Coronary artery (tissue), 2 donors: ENCODE measurements around the gene FBH1.

ENCODE experiments used
- DNase-seq: peaks from one replicate; pipeline ENCODE4 v3.0.0-alpha.2; 2017; ENCODE audit warnings: low spot score
- H3K27ac ChIP-seq, 2 donors: fragments of 200-600 bp; sonication (generic); one replicate each; pipeline ENCODE4 v1.5.1; 2016 to 2019
- H3K4me3 ChIP-seq: fragments of 200-600 bp; sonication (generic); 2 replicates; pipeline ENCODE4 v1.5.1; 2016; ENCODE audit warnings: mild to moderate bottlenecking, moderate library complexity
- CTCF ChIP-seq: fragments of 200-600 bp; sonication (generic); IDR thresholded peaks from one replicate; pipeline ENCODE4 v1.5.1; 2019; ENCODE audit warnings: antibody characterized with exemption

Gene FBH1

GRCh38 chr10:5932345-5932744 is 42.3 kb downstream of the FBH1 start:
- no peak overlapping the region for H3K27ac ChIP-seq
- DNase-seq, result no peak
- H3K4me3 ChIP-seq, result no peak overlapping the region
- TF ChIP-seq CTCF, result no peak

- TF ChIP-seq CTCF, result no peak
- H3K27ac ChIP-seq, result no peak overlapping the region
- DNase-seq, result no peak
- no peak overlapping the region for H3K4me3 ChIP-seq
Observed at GRCh38 chr10:5933909-5934546, 44.0 kb downstream of the FBH1 start.

- no peak for DNase-seq
- no peak for TF ChIP-seq CTCF
- no peak overlapping the region for H3K27ac ChIP-seq
- H3K4me3 ChIP-seq, result no peak overlapping the region
Observed at GRCh38 chr10:5935628-5936027, 45.6 kb downstream of the FBH1 start.

GRCh38 chr10:5937016-5937415 is 47.0 kb downstream of the FBH1 start:
- DNase-seq, result no peak
- no peak for TF ChIP-seq CTCF
- Histone ChIP-seq H3K4me3 (no peak overlapping the region), H3K27ac (no peak overlapping the region)

GRCh38 chr10:5938291-5938690 is 48.2 kb downstream of the FBH1 start:
- Histone ChIP-seq H3K4me3 (no peak overlapping the region), H3K27ac (no peak overlapping the region)
- no peak for TF ChIP-seq CTCF
- DNase-seq, result no peak

GRCh38 chr10:5940807-5941218 is 50.8 kb downstream of the FBH1 start:
- peak overlapping the region in 1 of 2 donors; percentile 92 for H3K27ac ChIP-seq

More at GRCh38 chr10:5940807-5941218, 50.8 kb downstream of the FBH1 start:
- no peak for DNase-seq
- TF ChIP-seq CTCF, result no peak
- H3K4me3 ChIP-seq, result no peak overlapping the region
